HepG2 (cell line): ENCODE data around the gene MXD3. TPM values are rescaled to one million over a fixed set of nuclear protein-coding genes. Genes with fewer than 3 reads are reported as not detected.

Experiments
- ATAC-seq: fragments of 200-7000 bp; cut with Tn5 transposase; 3 replicates; pipeline ENCODE4 v1.9.1; 2020; ENCODE audit warnings: mild to moderate bottlenecking, moderate library complexity
- BruUV-seq: library from RNA; stranded (reverse); fragments of 400-500 nt; replicated peaks from 2 replicates; lab custom pipeline; 2021; lab: Mats Ljungman, UMichigan
- CTCF ChIA-PET: fragments of 300-600 bp; formaldehyde crosslinking; extraction: SDS; loops from one replicate; lab custom pipeline; 2021; ENCODE audit warnings: low total read pairs, inconsistent platforms, low intra/inter-chr PET ratio; lab: Yijun Ruan, JAX
- POLR2A ChIA-PET: fragments of 350-600 bp; sonication (Branson Sonifier 250); formaldehyde crosslinking; loops from one replicate; lab custom pipeline; 2020; ENCODE audit warnings: antibody characterized with exemption, inconsistent platforms; lab: Yijun Ruan, JAX
- DNase-seq: peaks from one replicate; pipeline ENCODE4 v3.0.0-alpha.2; 2015; ENCODE audit warnings: low spot score
- FAIRE-seq: peaks from 3 replicates; lab custom pipeline; 2011; peaks lifted over from hg19 to GRCh38; lab: Jason Lieb, UNC
- H2AFZ ChIP-seq: one replicate; pipeline ENCODE4 v1.6.1; 2011; ENCODE audit warnings: low read length, inconsistent platforms
- H3K27ac ChIP-seq: fragments of 300-600 bp; 3 replicates; pipeline ENCODE4 v1.8.0; 2011; ENCODE audit warnings: mixed run types, mild to moderate bottlenecking, mixed read lengths, low read length, inconsistent platforms; ENCODE audit not compliant: insufficient read depth; ENCODE audit errors: extremely low read length
- H3K27me3 ChIP-seq, 2 experiments: fragments of 200-600 bp in 1 of 2; 2 replicates in 1 of 2; 3 replicates in 1 of 2; pipeline versions ENCODE4 v1.6.0 to v1.8.0; 2011; ENCODE audit warnings: low read length in 2 of 2, mild to moderate bottlenecking in 2 of 2, moderate library complexity in 2 of 2, inconsistent platforms in 1 of 2; ENCODE audit not compliant: insufficient read depth in 2 of 2, control insufficient read depth in 1 of 2
- H3K36me3 ChIP-seq, 2 experiments: fragments of 200-600 bp in 1 of 2; replicated peaks in 1 of 2; 2 replicates in 1 of 2; 3 replicates in 1 of 2; pipeline versions ENCODE4 v1.5.1 to v1.8.0; 2011; ENCODE audit warnings: low read length in 2 of 2, inconsistent platforms in 1 of 2; ENCODE audit not compliant: insufficient read depth in 2 of 2, control insufficient read depth in 1 of 2
- H3K4me1 ChIP-seq: 2 replicates; pipeline ENCODE4 v1.5.1; 2012; ENCODE audit warnings: low read length, inconsistent platforms; ENCODE audit not compliant: insufficient read depth
- H3K4me2 ChIP-seq: 2 replicates; pipeline ENCODE4 v1.6.0; 2011; ENCODE audit warnings: low read depth, low read length, inconsistent platforms
- H3K4me3 ChIP-seq, 3 experiments: fragments of 200-600 bp in 1 of 3; sonication (generic), shearing (Covaris generic) in 1 of 3; replicated peaks in 1 of 3; 2 replicates each; pipeline ENCODE4 v1.5.1; 2011 to 2016; ENCODE audit warnings: low read length in 3 of 3, inconsistent platforms in 2 of 3, low read depth in 2 of 3, mild to moderate bottlenecking in 2 of 3, control low read depth in 1 of 3, mixed read lengths in 1 of 3; ENCODE audit not compliant: insufficient read depth in 1 of 3
- H3K79me2 ChIP-seq: one replicate; pipeline ENCODE4 v1.6.1; 2011; ENCODE audit warnings: low read length, inconsistent platforms; ENCODE audit not compliant: insufficient read depth
- H3K9ac ChIP-seq: 2 replicates; pipeline ENCODE4 v1.6.0; 2011; ENCODE audit warnings: mild to moderate bottlenecking, low read depth, low read length, inconsistent platforms; ENCODE audit not compliant: insufficient read depth
- H3K9me3 ChIP-seq: 2 replicates; pipeline ENCODE4 v1.5.1; 2012; ENCODE audit warnings: mild to moderate bottlenecking, low read length
- H4K20me1 ChIP-seq: 2 replicates; pipeline ENCODE4 v1.6.0; 2011; ENCODE audit warnings: inconsistent platforms, mild to moderate bottlenecking, low read length, moderate library complexity; ENCODE audit not compliant: insufficient read depth
- ARID3A ChIP-seq: IDR thresholded peaks from 2 replicates; pipeline ENCODE4 v1.6.1; 2012; ENCODE audit warnings: low read depth, low read length, improper control_type of control experiment
- ATAD3A ChIP-seq: sonication (generic); formaldehyde crosslinking; IDR thresholded peaks from 2 replicates; pipeline ENCODE4 v1.4.0; 2020; ENCODE audit warnings: missing genetic modification reagents
- CHCHD3 ChIP-seq: sonication (generic); formaldehyde crosslinking; IDR thresholded peaks from 2 replicates; pipeline ENCODE4 v1.8.0; 2022; ENCODE audit warnings: mild to moderate bottlenecking, missing genetic modification reagents, moderate library complexity
- ZBED4 ChIP-seq: sonication (generic); formaldehyde crosslinking; IDR thresholded peaks from 2 replicates; pipeline ENCODE4 v1.4.0; 2020; ENCODE audit warnings: missing genetic modification reagents, borderline replicate concordance
- ZNF180 ChIP-seq: sonication (generic); formaldehyde crosslinking; IDR thresholded peaks from 2 replicates; pipeline ENCODE4 v1.4.0; 2020; ENCODE audit warnings: low read depth, missing genetic modification reagents, borderline replicate concordance
- ZNF263 ChIP-seq: sonication (generic); formaldehyde crosslinking; IDR thresholded peaks from 2 replicates; pipeline ENCODE4 v1.4.0; 2020; ENCODE audit warnings: missing genetic modification reagents
- ZNF414 ChIP-seq: sonication (generic); formaldehyde crosslinking; IDR thresholded peaks from 2 replicates; pipeline ENCODE4 v1.5.0; 2020; ENCODE audit warnings: missing genetic modification reagents
- ZNF607 ChIP-seq: sonication (generic); formaldehyde crosslinking; IDR thresholded peaks from 2 replicates; pipeline ENCODE4 v1.5.1; 2020; ENCODE audit warnings: missing genetic modification reagents, mild to moderate bottlenecking, borderline replicate concordance
- ZNF790 ChIP-seq: sonication (generic); formaldehyde crosslinking; IDR thresholded peaks from 2 replicates; pipeline ENCODE4 v1.8.0; 2022; ENCODE audit warnings: missing genetic modification reagents, mild to moderate bottlenecking, borderline replicate concordance
- WGBS: methylation state at CpG from one replicate; pipeline ENCODE4 v1.1.6; 2017; ENCODE audit warnings: low lambda C conversion rate; 5-methylcytosine and 5-hydroxymethylcytosine counted together
- in situ Hi-C: cut with HindIII; loops from 2 replicates; pipeline ENCODE4 v1.10.0; 2017; ENCODE audit warnings: low pct_unique_long_range_greater_than_20kb; ENCODE audit not compliant: extremely low pct_ligation_motif_present
- intact Hi-C: fragments of 100-400 bp; cut with micrococcal nuclease; formaldehyde crosslinking; loops from one replicate; pipeline ENCODE4 v1.10.0; 2022; ENCODE audit not compliant: unreplicated experiment
- polyA plus RNA-seq, 8 experiments: library from polyadenylated mRNA; depleted of rRNA in 3 of 8; stranded (reverse) in 7 of 8; unstranded in 1 of 8; fragments of >200 nt; fragmentation: Illumina TruSeq in 4 of 8; extraction: Trizol in 4 of 8; gene quantifications; 2 replicates each; pipeline versions ENCODE4 v1.2.1 to v1.2.3, GENCODE V29; 2011 to 2016; ENCODE audit warnings: low read depth in 4 of 8, missing spikeins in 1 of 8, mixed read lengths in 1 of 8; ENCODE audit not compliant: insufficient read depth in 1 of 8
- total RNA-seq, 5 experiments: library from RNA; depleted of rRNA; stranded (reverse); fragments of >200 nt; fragmentation: Illumina TruSeq; extraction: Trizol; gene quantifications; 2 replicates each; pipeline ENCODE4 v1.2.3, GENCODE V29; 2016; ENCODE audit warnings: low read depth in 1 of 5

Gene MXD3
- total and polyA plus RNA-seq, 2 of the 13 experiments (the other 11 are each of a cell fraction or from before 2014, with no cell fraction given): 10.5 to 12.8 TPM

GRCh38 chr5:177319913-177320588 lies 8.4 kb upstream of the MXD3 start:
- intact Hi-C loops (loop anchor here (5.0 kb wide), 1 partner anchor 47 kb away; no protein-coding TSS in a partner anchor), in situ Hi-C loops (no loop called here)
- WGBS: 98% methylated on average over 10 of the region's 14 CpGs
- no peak for FAIRE-seq
- Histone ChIP-seq H3K4me2 (no peak overlapping the region), H3K4me1 (peaks cover 38% of the 10 kb centered on the region), H3K9ac (no peak overlapping the region), H3K27me3 (no peaks in the 10 kb centered on the region), H2AFZ (no peak overlapping the region), H4K20me1 (no peaks in the 10 kb centered on the region), H3K79me2 (peaks cover 6% of the 10 kb centered on the region), H3K36me3 (peaks cover 4 to 17% of the 10 kb centered on the region in 2 experiments; a peak in 2 of 5 replicates), H3K9me3 (no peaks in the 10 kb centered on the region), H3K27ac (no peak overlapping the region), H3K4me3 (no peak overlapping the region)
- ChIA-PET POLR2A (no interaction called here), CTCF (no interaction called here)
- ATAC-seq: no peak
- no peak for TF ChIP-seq ZNF180 (CRISPR knock-in tag)
- TF ChIP-seq ZNF263 (CRISPR knock-in tag): 0 out of 2 replicates have a peak, but pooled peaks have one; percentile 29
- BruUV-seq: no TSS peak
- no peak for DNase-seq

- H3K9ac ChIP-seq: no peak overlapping the region
- ATAC-seq (peak; percentile 76), FAIRE-seq (peak; percentile 95), DNase-seq (peak; percentile 75)
- WGBS: 44% methylated on average over 6 of the region's 7 CpGs
- H3K79me2 ChIP-seq: peaks cover 2% of the 10 kb centered on the region
- peak overlapping the region; percentile 1 for H3K27ac ChIP-seq
- H3K27me3 ChIP-seq: no peaks in the 10 kb centered on the region
- in situ Hi-C loops: no loop called here
- H3K9me3 ChIP-seq: no peaks in the 10 kb centered on the region
- H3K4me1 ChIP-seq: peaks cover 38% of the 10 kb centered on the region
- intact Hi-C loops: loop anchor here (1.0 to 5.0 kb wide), 2 partner anchors 18 to 49 kb away; no protein-coding TSS in a partner anchor
- ChIA-PET POLR2A (no interaction called here), CTCF (interaction anchor here (1.1 to 2.1 kb wide), 8 partner anchors 8 to 204 kb away, joined by 3 to 38 read pairs (median 6); no protein-coding TSS in a partner anchor)
- no TSS peak for BruUV-seq
- H3K36me3 ChIP-seq: peaks cover 4 to 12% of the 10 kb centered on the region in 2 experiments; a peak in 2 of 5 replicates
- H2AFZ ChIP-seq: no peak overlapping the region
- no peak overlapping the region for H3K4me3 ChIP-seq
- H3K4me2 ChIP-seq: no peak overlapping the region
- H4K20me1 ChIP-seq: no peaks in the 10 kb centered on the region
- TF ChIP-seq ATAD3A (CRISPR knock-in tag) (no peak), ZNF790 (CRISPR knock-in tag) (no peak), ZNF263 (CRISPR knock-in tag) (peak; percentile 43; the same call in 1 of the 2 replicates), ZNF607 (CRISPR knock-in tag) (peak; percentile 43; the same call in 1 of the 2 replicates), ZNF414 (CRISPR knock-in tag) (no peak), CHCHD3 (CRISPR knock-in tag) (no peak), ZBED4 (CRISPR knock-in tag) (0 out of 2 replicates have a peak, but pooled peaks have one; percentile 49), ARID3A (0 out of 2 replicates have a peak, but pooled peaks have one; percentile 16)
Observed at GRCh38 chr5:177317959-177318377, 6.3 kb upstream of the MXD3 start.
